KMS-11 (cell line): ENCODE results near the gene ADD2.

Source experiments
- H2AFZ ChIP-seq: fragments of 200-600 bp; sonication (generic); 2 replicates; pipeline ENCODE4 v1.6.1; 2016; ENCODE audit warnings: antibody characterized with exemption, mixed run types, low read depth
- H3K27ac ChIP-seq: fragments of 200-600 bp; sonication (generic); 2 replicates; pipeline ENCODE4 v1.6.1; 2016; ENCODE audit warnings: mild to moderate bottlenecking, mixed run types
- H3K27me3 ChIP-seq: fragments of 200-600 bp; sonication (generic); 2 replicates; pipeline ENCODE4 v1.6.1; 2017; ENCODE audit warnings: mild to moderate bottlenecking, low read depth, mixed run types, moderate library complexity; ENCODE audit not compliant: insufficient read depth
- H3K36me3 ChIP-seq: fragments of 200-600 bp; sonication (generic); 2 replicates; pipeline ENCODE4 v1.6.1; 2017; ENCODE audit warnings: mild to moderate bottlenecking, mixed run types; ENCODE audit not compliant: insufficient read depth
- H3K4me1 ChIP-seq: fragments of 200-600 bp; sonication (generic); 2 replicates; pipeline ENCODE4 v1.6.1; 2016; ENCODE audit warnings: mild to moderate bottlenecking, low read depth, mixed run types; ENCODE audit not compliant: poor library complexity, severe bottlenecking
- H3K4me2 ChIP-seq: fragments of 200-600 bp; sonication (generic); 2 replicates; pipeline ENCODE4 v1.7.0; 2016; ENCODE audit warnings: mild to moderate bottlenecking, mixed run types
- H3K4me3 ChIP-seq: fragments of 200-600 bp; sonication (generic); IDR thresholded peaks from 2 replicates; pipeline ENCODE4 v1.6.1; 2017; ENCODE audit warnings: low read depth, low read length, mixed read lengths; ENCODE audit not compliant: insufficient read depth
- H3K79me2 ChIP-seq: fragments of 200-600 bp; sonication (generic); 2 replicates; pipeline ENCODE4 v1.6.1; 2016; ENCODE audit warnings: low read depth, mixed run types; ENCODE audit not compliant: insufficient read depth
- H3K9ac ChIP-seq: fragments of 200-600 bp; sonication (generic); 2 replicates; pipeline ENCODE4 v1.6.1; 2016; ENCODE audit warnings: mild to moderate bottlenecking, mixed run types
- H4K20me1 ChIP-seq: fragments of 200-600 bp; sonication (generic); 2 replicates; pipeline ENCODE4 v1.6.1; 2016; ENCODE audit warnings: mild to moderate bottlenecking, mixed run types; ENCODE audit not compliant: insufficient read depth
- CTCF ChIP-seq: fragments of 200-600 bp; sonication (generic); conservative IDR thresholded peaks from 2 replicates; pipeline ENCODE4 v1.6.1; 2017; ENCODE audit warnings: low read depth, mild to moderate bottlenecking, antibody characterized with exemption, low read length, moderate library complexity, mixed read lengths

The ADD2 gene

GRCh38 chr2:70779491-70779890, 11.5 kb upstream of the ADD2 start:
- H3K4me3 ChIP-seq = no peak overlapping the region
- TF ChIP-seq CTCF = no peak
- no peaks in the 10 kb centered on the region; the same call in 1 of the 2 replicates for H3K27me3 ChIP-seq
- H2AFZ ChIP-seq = no peak overlapping the region
- H3K4me2 ChIP-seq = no peak overlapping the region
- no peaks in the 10 kb centered on the region for H4K20me1 ChIP-seq
- H3K9ac ChIP-seq = no peak overlapping the region
- H3K36me3 ChIP-seq = no peaks in the 10 kb centered on the region
- H3K27ac ChIP-seq = no peak overlapping the region
- no peaks in the 10 kb centered on the region for H3K79me2 ChIP-seq
- peaks cover 2% of the 10 kb centered on the region for H3K4me1 ChIP-seq

GRCh38 chr2:70778676-70779075, 10.7 kb upstream of the ADD2 start:
- H3K4me2 ChIP-seq = no peak overlapping the region
- no peak for TF ChIP-seq CTCF
- H4K20me1 ChIP-seq = no peaks in the 10 kb centered on the region
- no peak overlapping the region for H3K27ac ChIP-seq
- peaks cover 8% of the 10 kb centered on the region; the same call in 1 of the 2 replicates for H3K27me3 ChIP-seq
- no peaks in the 10 kb centered on the region for H3K36me3 ChIP-seq
- no peak overlapping the region for H3K9ac ChIP-seq
- H2AFZ ChIP-seq = no peak overlapping the region
- H3K4me3 ChIP-seq = no peak overlapping the region
- H3K4me1 ChIP-seq = peaks cover 7% of the 10 kb centered on the region
- H3K79me2 ChIP-seq = no peaks in the 10 kb centered on the region

- Histone ChIP-seq H3K4me2 (no peak overlapping the region), H2AFZ (no peak overlapping the region), H3K4me3 (no peak overlapping the region), H3K27ac (no peak overlapping the region), H3K9ac (no peak overlapping the region), H3K27me3 (peaks cover 9% of the 10 kb centered on the region; the same call in 1 of the 2 replicates), H3K4me1 (peaks cover 19% of the 10 kb centered on the region), H3K79me2 (no peaks in the 10 kb centered on the region), H4K20me1 (no peaks in the 10 kb centered on the region), H3K36me3 (no peaks in the 10 kb centered on the region)
- no peak for TF ChIP-seq CTCF
Measured at GRCh38 chr2:70777450-70777849, 9.4 kb upstream of the ADD2 start.

GRCh38 chr2:70776266-70776665, 8.3 kb upstream of the ADD2 start:
- H3K27me3 ChIP-seq = peaks cover 9% of the 10 kb centered on the region; the same call in 1 of the 2 replicates
- no peak overlapping the region for H2AFZ ChIP-seq
- peaks cover 31% of the 10 kb centered on the region for H3K4me1 ChIP-seq

More at GRCh38 chr2:70776266-70776665, 8.3 kb upstream of the ADD2 start:
- no peak for TF ChIP-seq CTCF
- H4K20me1 ChIP-seq = no peaks in the 10 kb centered on the region
- no peaks in the 10 kb centered on the region for H3K79me2 ChIP-seq
- H3K4me2 ChIP-seq = no peak overlapping the region
- no peak overlapping the region for H3K9ac ChIP-seq
- H3K4me3 ChIP-seq = no peak overlapping the region
- H3K27ac ChIP-seq = no peak overlapping the region
- no peaks in the 10 kb centered on the region for H3K36me3 ChIP-seq
